Limb (tissue), 2 donors: Measurements from ENCODE around the gene ZNF714.

Experiments used
- DNase-seq, 2 donors: peaks; one replicate each; pipeline ENCODE4 v3.0.0-alpha.2; 2016; ENCODE audit errors: extremely low spot score in 2 of 2

ZNF714 gene

GRCh38 chr19:21082011-21082975, at the start of gene ZNF714:
ZNF714 (plus strand) TSS chr19:21082203; CDS start chr19:21098269, 16,066 bp downstream.
- DNase-seq, result peak; percentile 91 to 96

GRCh38 chr19:21045028-21045427, 37.0 kb upstream of the ZNF714 start:
- DNase-seq, result no peak

GRCh38 chr19:21046489-21046888, 35.5 kb upstream of the ZNF714 start:
- no peak for DNase-seq

GRCh38 chr19:21047716-21048115, 34.3 kb upstream of the ZNF714 start:
- DNase-seq, result no peak

GRCh38 chr19:21052902-21053301, 29.1 kb upstream of the ZNF714 start:
- no peak for DNase-seq

DNA sequence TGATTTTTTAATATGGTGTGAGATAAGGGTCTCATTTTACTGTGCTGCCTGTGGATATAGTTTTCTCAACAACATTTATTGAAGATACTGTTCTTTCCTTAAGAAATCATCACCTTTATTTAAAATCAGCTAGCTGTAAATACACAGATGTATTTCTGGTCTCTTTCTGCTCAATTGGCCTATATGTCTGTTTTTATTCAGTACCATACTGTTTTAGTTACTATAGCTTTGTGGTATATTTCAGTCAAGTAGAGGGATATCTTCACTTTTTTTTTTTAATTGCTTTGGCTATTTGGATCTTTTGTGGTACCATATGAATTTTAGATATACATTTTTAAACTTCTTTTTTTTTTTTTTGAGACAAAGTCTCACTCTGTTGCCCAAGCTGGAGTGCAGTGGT, 16.7 kb upstream of the ZNF714 start:
- DNase-seq, result no peak

- DNase-seq, result no peak
Observed at GRCh38 chr19:21084343-21084742, 2.3 kb downstream of the ZNF714 start.

- DNase-seq, result no peak
Observed at GRCh38 chr19:21087871-21088270, 5.9 kb downstream of the ZNF714 start.

- no peak for DNase-seq
Observed at GRCh38 chr19:21092109-21092508, 10.1 kb downstream of the ZNF714 start.

GRCh38 chr19:21094347-21095025, 12.5 kb downstream of the ZNF714 start:
- DNase-seq, result no peak

DNA sequence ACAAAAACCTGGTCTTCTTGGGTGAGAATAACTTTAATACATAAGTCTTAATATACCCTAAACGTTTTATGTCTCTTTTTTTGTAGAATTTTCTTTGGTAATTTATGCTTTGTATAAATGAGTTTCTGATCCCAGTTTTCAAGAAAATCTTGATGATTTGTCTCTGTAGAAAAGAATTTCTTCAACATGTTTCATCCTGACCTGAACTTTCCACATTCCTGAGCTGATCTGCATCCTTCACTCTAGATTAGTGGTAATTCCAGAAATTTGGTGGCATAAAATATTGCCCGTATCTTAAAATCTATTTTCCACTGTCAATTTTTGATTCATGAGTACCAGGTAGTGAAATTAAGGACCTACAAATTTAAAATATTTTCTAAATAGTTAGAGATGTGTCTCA, 16.3 kb downstream of the ZNF714 start:
- DNase-seq, result no peak

GRCh38 chr19:21101521-21102242, 19.7 kb downstream of the ZNF714 start:
- no peak for DNase-seq

GRCh38 chr19:21109116-21109515, 27.1 kb downstream of the ZNF714 start:
- DNase-seq, result no peak

GRCh38 chr19:21110183-21110582, 28.2 kb downstream of the ZNF714 start:
- DNase-seq, result no peak

GRCh38 chr19:21115430-21115829, 33.4 kb downstream of the ZNF714 start:
- no peak for DNase-seq

DNA sequence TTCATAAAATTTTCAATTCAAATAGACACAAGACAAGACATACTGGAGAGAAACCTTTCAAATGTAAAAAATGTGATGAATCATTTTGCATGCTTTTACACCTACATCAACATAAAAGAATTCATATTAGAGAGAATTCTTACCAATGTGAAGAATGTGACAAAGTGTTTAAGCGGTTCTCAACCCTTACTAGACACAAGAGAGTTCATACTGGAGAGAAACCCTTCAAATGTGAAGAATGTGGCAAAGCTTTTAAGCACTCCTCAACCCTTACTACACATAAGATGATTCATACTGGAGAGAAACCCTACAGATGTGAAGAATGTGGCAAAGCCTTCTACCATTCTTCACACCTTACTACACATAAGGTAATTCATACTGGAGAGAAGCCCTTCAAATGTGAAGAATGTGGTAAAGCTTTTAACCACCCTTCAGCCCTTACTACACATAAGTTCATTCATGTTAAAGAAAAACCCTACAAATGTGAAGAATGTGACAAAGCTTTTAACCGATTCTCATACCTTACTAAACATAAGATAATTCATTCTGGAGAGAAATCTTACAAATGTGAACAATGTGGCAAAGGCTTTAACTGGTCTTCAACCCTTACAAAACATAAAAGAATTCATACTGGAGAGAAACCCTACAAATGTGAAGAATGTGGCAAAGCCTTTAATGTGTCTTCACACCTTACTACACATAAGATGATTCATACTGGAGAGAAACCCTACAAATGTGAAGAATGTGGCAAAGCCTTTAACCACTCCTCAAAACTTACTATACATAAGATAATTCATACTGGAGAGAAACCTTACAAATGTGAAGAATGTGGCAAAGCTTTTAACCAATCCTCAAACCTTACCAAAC, 35.3 kb downstream of the ZNF714 start:
- no peak for DNase-seq

DNA sequence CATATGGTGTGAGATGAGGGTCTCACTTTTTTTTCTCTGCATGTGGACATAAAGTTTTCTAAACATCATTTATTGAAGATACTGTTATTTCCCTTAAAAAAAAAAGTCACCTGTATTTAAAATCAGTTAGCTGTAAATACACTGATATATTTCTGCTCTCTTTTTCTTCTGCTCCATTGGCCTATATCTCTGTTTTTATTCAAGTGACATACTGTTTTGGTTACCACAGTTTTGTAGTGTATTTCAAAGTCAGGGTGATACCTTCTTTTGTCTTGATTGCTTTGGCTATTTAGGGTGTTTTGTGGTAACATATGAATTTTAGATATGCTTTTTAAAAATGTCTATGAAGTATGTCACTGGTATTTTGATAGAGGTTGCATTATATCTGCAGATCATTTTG, 44.1 kb downstream of the ZNF714 start:
- no peak for DNase-seq

- no peak for DNase-seq
Observed at GRCh38 chr19:21127001-21127400, 45.0 kb downstream of the ZNF714 start.

GRCh38 chr19:21127898-21128297, 45.9 kb downstream of the ZNF714 start:
- DNase-seq, result no peak

GRCh38 chr19:21128901-21129698, 47.1 kb downstream of the ZNF714 start:
- no peak for DNase-seq
